ENCODE data around the gene GLB1L2.
A peak's percentile ranks its signal among the peaks of the same experiment; 100 is the strongest.
"Not testable (repeated sequence)": the region's sequence is repeated elsewhere in the genome, so short reads cannot be mapped to it uniquely, and the experiment has no call there.

The GLB1L2 gene

DNA sequence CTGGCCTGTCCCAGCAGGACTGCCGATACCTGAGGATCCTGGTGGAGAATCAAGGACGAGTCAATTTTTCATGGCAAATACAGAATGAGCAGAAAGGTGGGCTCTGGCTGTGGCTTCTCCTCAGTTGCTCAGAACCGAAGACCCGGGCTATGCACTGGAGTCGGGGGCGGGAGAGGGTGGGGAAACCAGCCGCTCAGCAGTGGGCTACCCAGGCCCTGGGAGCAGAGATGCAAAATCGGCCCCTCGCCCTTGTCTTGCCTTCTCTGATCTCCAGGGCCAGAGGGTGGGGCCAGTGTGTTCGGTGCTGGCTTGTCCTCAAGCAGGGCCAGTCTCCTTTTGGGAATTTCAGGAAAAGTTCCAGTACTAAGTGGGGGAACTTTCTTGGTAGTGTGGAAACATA is 18.4 kb upstream of the GLB1L2 start:
- TF ChIP-seq EZH2 (IDR thresholded peaks at IDR 0.05): no peak
- no peak for TF ChIP-seq FOXP2 (optimal IDR thresholded peaks at IDR 0.05; ENCODE audit: control extremely low read depth, extremely low read length, insufficient read depth)
- Histone ChIP-seq H3K36me3 (ENCODE audit: insufficient read depth, low read length) (no peaks in the 10 kb centered on the region), H3K27ac (no peak overlapping the region), H3K9me3 (ENCODE audit: low read depth, low read length) (no peaks in the 10 kb centered on the region), H3K4me3 (no peak overlapping the region), H3K9ac (ENCODE audit: insufficient read length) (no peak overlapping the region)
- no peak for DNase-seq (ENCODE audit: low read depth, low spot score)

DNA sequence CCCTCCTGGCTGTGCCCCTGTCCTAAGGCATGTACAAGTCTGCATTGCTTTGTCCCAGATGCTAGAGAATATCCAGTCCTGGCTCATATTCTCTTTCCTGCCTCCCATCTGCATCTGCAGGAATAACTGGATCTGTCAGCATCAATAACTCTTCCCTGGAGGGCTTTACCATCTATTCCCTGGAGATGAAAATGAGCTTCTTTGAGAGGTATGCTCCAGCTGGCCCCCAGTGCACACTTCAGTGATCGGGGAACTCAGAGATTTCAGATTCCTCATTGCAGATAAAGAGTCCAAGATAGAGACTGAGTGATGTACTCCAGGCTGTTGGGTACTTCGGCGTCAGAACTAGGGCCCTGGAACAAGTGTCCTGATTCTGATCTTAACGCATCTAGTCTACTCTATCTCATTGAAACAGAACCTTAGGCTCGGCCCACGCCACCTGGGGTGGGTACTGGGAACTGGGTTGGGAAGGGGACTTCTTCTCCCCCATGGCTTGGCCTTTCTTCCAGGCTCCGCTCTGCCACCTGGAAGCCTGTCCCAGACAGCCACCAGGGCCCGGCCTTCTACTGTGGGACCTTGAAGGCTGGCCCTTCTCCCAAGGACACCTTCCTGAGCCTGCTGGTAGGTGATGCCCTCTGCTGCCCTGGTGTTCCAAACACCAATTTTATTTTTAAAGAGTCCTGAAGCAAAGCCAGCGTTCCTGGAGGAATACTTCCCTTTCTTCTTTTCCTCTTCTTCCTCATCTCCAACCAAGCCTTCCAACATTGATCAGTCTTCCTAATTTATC is 17.8 kb upstream of the GLB1L2 start:
- Histone ChIP-seq H3K27ac (no peak overlapping the region), H3K4me3 (no peak overlapping the region), H3K36me3 (ENCODE audit: insufficient read depth, low read length) (no peaks in the 10 kb centered on the region), H3K9ac (ENCODE audit: insufficient read length) (no peak overlapping the region), H3K9me3 (ENCODE audit: low read depth, low read length) (no peaks in the 10 kb centered on the region)
- no peak for DNase-seq (ENCODE audit: low read depth, low spot score)
- TF ChIP-seq POLR2AphosphoS5 (IDR thresholded peaks at IDR 0.05; ENCODE audit: borderline replicate concordance, low read depth, low read length) (no peak), EZH2 (IDR thresholded peaks at IDR 0.05) (no peak)

DNA sequence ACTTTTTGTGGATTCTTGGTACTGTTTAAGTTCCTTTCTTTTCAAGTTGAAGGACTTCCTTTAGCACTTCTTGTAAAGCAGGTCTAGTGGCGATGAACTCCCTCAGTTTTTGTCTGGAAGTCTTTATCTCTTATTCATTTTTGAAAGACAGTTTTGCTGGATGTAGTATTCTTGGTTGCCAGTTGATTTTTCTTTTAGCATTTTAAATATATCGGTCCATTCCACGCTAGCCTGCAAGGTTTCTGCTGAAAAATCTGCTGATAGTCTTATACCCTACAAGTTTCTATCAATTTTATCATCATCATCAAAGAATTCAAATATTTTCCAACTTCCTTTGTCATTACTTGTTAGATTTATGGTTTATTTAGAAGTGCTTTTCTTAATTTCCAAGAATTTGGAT is 14.7 kb upstream of the GLB1L2 start:
- TF ChIP-seq EZH2 (IDR thresholded peaks at IDR 0.05): no peak
- TF ChIP-seq FOXP2 (optimal IDR thresholded peaks at IDR 0.05; ENCODE audit: control extremely low read depth, extremely low read length, insufficient read depth): no peak
- no peak for TF ChIP-seq POLR2AphosphoS5 (IDR thresholded peaks at IDR 0.05; ENCODE audit: borderline replicate concordance, low read depth, low read length)
- Histone ChIP-seq H3K4me3 (no peak overlapping the region), H3K9me3 (ENCODE audit: low read depth, low read length) (no peaks in the 10 kb centered on the region), H3K9ac (ENCODE audit: insufficient read length) (no peak overlapping the region), H3K27ac (no peak overlapping the region), H3K36me3 (ENCODE audit: insufficient read depth, low read length) (no peaks in the 10 kb centered on the region)
- DNase-seq (ENCODE audit: low read depth, low spot score): no peak

- not testable (repeated sequence) for H3K27ac ChIP-seq; H3K9ac ChIP-seq (ENCODE audit: insufficient read length); H3K36me3 ChIP-seq (ENCODE audit: insufficient read depth, low read length); H3K4me3 ChIP-seq; H3K9me3 ChIP-seq (ENCODE audit: low read depth, low read length); DNase-seq (ENCODE audit: low read depth, low spot score)
These were observed 10.4 kb upstream of the GLB1L2 start for GRCh38 chr11:134321373-134321772.

- no peaks in the 10 kb centered on the region for H3K9me3 ChIP-seq (ENCODE audit: low read depth, low read length)
- no peak overlapping the region for H3K27ac ChIP-seq
- TF ChIP-seq EZH2 (IDR thresholded peaks at IDR 0.05) (no peak), POLR2AphosphoS5 (IDR thresholded peaks at IDR 0.05; ENCODE audit: borderline replicate concordance, low read depth, low read length) (no peak), FOXP2 (optimal IDR thresholded peaks at IDR 0.05; ENCODE audit: control extremely low read depth, extremely low read length, insufficient read depth) (no peak)
- H3K36me3 ChIP-seq (ENCODE audit: insufficient read depth, low read length): no peaks in the 10 kb centered on the region
- H3K4me3 ChIP-seq: no peak overlapping the region
- no peak for DNase-seq (ENCODE audit: low read depth, low spot score)
- H3K9ac ChIP-seq (ENCODE audit: insufficient read length): no peak overlapping the region
These were observed 9.2 kb upstream of the GLB1L2 start for GRCh38 chr11:134322553-134322952.

GRCh38 chr11:134328433-134328832 is 3.4 kb upstream of the GLB1L2 start:
- H3K36me3 ChIP-seq (ENCODE audit: insufficient read depth, low read length): no peaks in the 10 kb centered on the region
- no peak overlapping the region for H3K9ac ChIP-seq (ENCODE audit: insufficient read length)
- TF ChIP-seq FOXP2 (optimal IDR thresholded peaks at IDR 0.05; ENCODE audit: control extremely low read depth, extremely low read length, insufficient read depth) (no peak), EZH2 (IDR thresholded peaks at IDR 0.05) (no peak), POLR2AphosphoS5 (IDR thresholded peaks at IDR 0.05; ENCODE audit: borderline replicate concordance, low read depth, low read length) (no peak)
- H3K9me3 ChIP-seq (ENCODE audit: low read depth, low read length): no peaks in the 10 kb centered on the region
- H3K27ac ChIP-seq: no peak overlapping the region
- no peak for DNase-seq (ENCODE audit: low read depth, low spot score)
- no peak overlapping the region for H3K4me3 ChIP-seq

DNA sequence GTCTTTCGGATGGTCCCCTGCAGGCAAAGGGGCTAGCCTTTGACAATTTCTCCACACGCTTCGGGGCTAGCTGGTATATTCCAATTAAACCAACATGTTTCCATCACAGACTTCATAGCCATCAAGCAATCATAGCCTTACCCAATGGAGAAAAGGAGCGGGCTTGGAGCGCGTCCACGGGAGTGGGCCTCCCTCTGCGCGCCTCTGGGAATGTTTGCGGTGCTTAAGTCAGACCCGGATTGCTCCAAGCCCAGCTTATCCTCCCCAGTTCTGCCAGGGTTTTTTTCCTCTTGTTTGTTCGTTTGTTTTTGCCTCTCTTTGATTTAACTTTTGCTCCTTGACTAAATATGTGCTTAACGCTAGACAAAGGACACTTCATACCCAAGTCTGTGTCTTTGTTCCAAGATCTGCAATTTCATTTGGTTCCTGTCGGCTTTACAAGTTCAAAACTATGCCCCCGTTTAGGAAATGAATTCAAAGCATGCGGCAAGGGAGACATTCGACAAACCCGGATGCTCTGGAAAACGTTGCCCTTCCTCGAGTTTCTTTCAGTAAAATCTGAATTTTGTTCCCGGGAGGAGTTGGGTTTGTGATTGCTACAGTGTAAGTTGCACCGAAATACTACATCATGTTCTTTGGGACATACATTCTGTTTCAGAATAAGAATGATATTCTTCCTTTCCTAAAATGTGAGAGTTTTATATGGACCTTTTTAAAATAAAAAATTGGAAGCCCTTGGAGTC is 1.0 kb upstream of the GLB1L2 start:
- peaks cover 2% of the 10 kb centered on the region; the same call in 1 of the 2 replicates for H3K36me3 ChIP-seq (ENCODE audit: insufficient read depth, low read length)
- DNase-seq (ENCODE audit: low read depth, low spot score): no peak
- H3K9ac ChIP-seq (ENCODE audit: insufficient read length): no peak overlapping the region
- no peaks in the 10 kb centered on the region for H3K9me3 ChIP-seq (ENCODE audit: low read depth, low read length)
- peak overlapping the region; percentile 72 for H3K4me3 ChIP-seq
- H3K27ac ChIP-seq: no peak overlapping the region
- TF ChIP-seq POLR2AphosphoS5 (IDR thresholded peaks at IDR 0.05; ENCODE audit: borderline replicate concordance, low read depth, low read length): no peak

- H3K4me3 ChIP-seq: peak overlapping the region; percentile 72
- no peak overlapping the region for H3K27ac ChIP-seq
- peak overlapping the region; percentile 20 for H3K9ac ChIP-seq (ENCODE audit: insufficient read length)
- H3K9me3 ChIP-seq (ENCODE audit: low read depth, low read length): no peaks in the 10 kb centered on the region
- no peak for TF ChIP-seq EZH2 (IDR thresholded peaks at IDR 0.05)
- TF ChIP-seq FOXP2 (optimal IDR thresholded peaks at IDR 0.05; ENCODE audit: control extremely low read depth, extremely low read length, insufficient read depth): no peak
- TF ChIP-seq POLR2AphosphoS5 (IDR thresholded peaks at IDR 0.05; ENCODE audit: borderline replicate concordance, low read depth, low read length): no peak
- H3K36me3 ChIP-seq (ENCODE audit: insufficient read depth, low read length): peaks cover 2% of the 10 kb centered on the region; the same call in 1 of the 2 replicates
- DNase-seq (ENCODE audit: low read depth, low spot score): no peak
These were observed 422 bp downstream of the GLB1L2 start for GRCh38 chr11:134332189-134332631.

- H3K9ac ChIP-seq (ENCODE audit: insufficient read length): peak overlapping the region; percentile 20
- TF ChIP-seq POLR2AphosphoS5 (IDR thresholded peaks at IDR 0.05; ENCODE audit: borderline replicate concordance, low read depth, low read length) (no peak), EZH2 (IDR thresholded peaks at IDR 0.05) (no peak), FOXP2 (optimal IDR thresholded peaks at IDR 0.05; ENCODE audit: control extremely low read depth, extremely low read length, insufficient read depth) (no peak)
These were observed 994 bp downstream of the GLB1L2 start for GRCh38 chr11:134332782-134333181.

More at GRCh38 chr11:134332782-134333181, 994 bp downstream of the GLB1L2 start:
- no peak for DNase-seq (ENCODE audit: low read depth, low spot score)
- peak overlapping the region; percentile 72 for H3K4me3 ChIP-seq
- H3K27ac ChIP-seq: no peak overlapping the region
- H3K36me3 ChIP-seq (ENCODE audit: insufficient read depth, low read length): peaks cover 2% of the 10 kb centered on the region; the same call in 1 of the 2 replicates
- H3K9me3 ChIP-seq (ENCODE audit: low read depth, low read length): no peaks in the 10 kb centered on the region

Measured in SK-N-MC (cell line).